ENCODE results near the gene TENM4. TPM values are rescaled to one million over a fixed set of nuclear protein-coding genes. Genes with fewer than 3 reads are reported as not detected.

Gene TENM4
- polyA plus RNA-seq, 2 of the 4 experiments (the other 2 are of a cell fraction) = 0.06 to 0.31 TPM

DNA sequence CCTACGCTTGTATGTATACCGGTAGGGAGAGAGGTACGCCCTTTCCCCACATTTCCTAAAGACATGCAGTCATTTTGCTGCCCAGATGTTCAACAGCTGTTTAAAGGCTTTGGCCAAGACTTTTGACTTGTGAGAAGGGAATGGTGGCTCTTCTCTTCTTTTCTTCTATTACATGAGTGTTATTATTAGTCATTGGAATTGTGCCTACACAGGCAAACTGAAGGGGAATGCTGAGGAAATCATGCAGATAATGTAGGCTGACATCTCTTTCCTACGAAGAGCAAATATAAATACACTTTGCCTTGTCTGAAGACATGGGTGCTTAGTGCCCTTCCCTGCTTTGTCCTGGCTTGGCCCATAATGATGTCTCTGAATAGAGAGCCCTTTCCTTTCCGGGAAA is 671.9 kb downstream of the TENM4 start:
- H3K27ac ChIP-seq = no peak overlapping the region
- WGBS (ENCODE audit: missing lambda C conversion rate) = 47% methylated on average over 5 of the region's 5 CpGs
- H3K4me3 ChIP-seq = no peak overlapping the region
- ATAC-seq (no peak), FAIRE-seq (no peak), DNase-seq (ENCODE audit: low read depth in 1 of 2, low spot score in 1 of 2) (no peak)
- H3K4me2 ChIP-seq = no peak overlapping the region
- ChIA-PET CTCF (no interaction called here), POLR2A (no interaction called here)
- no peaks in the 10 kb centered on the region for H3K9me3 ChIP-seq
- H3K4me1 ChIP-seq = no peaks in the 10 kb centered on the region
- TF ChIP-seq ZC3H11A (IDR thresholded peaks at IDR 0.05) = no peak
- no peak for TF ChIP-seq CEBPB (IDR thresholded peaks at IDR 0.05)
- no peak for TF ChIP-seq HDAC2 (IDR thresholded peaks at IDR 0.05)
- TF ChIP-seq ZNF302 (CRISPR knock-in tag; IDR thresholded peaks at IDR 0.05) = no peak
- TF ChIP-seq FOSL2 (IDR thresholded peaks at IDR 0.05) = no peak
- TF ChIP-seq FOSL2 (CRISPR knock-in tag; IDR thresholded peaks at IDR 0.05) = no peak
- TF ChIP-seq GATA3 (IDR thresholded peaks at IDR 0.05; ENCODE audit: borderline replicate concordance) = no peak
- TF ChIP-seq RAD21 (conservative IDR thresholded peaks at IDR 0.05 in 1 of 2, IDR thresholded peaks at IDR 0.05 in 1 of 2) = no peak
- TF ChIP-seq RNF2 (IDR thresholded peaks at IDR 0.05; ENCODE audit: borderline replicate concordance, low read depth) = no peak
- no peak for TF ChIP-seq BHLHE40 (IDR thresholded peaks at IDR 0.05; ENCODE audit: low read depth, low read length)
- TF ChIP-seq ZSCAN20 (CRISPR knock-in tag; IDR thresholded peaks at IDR 0.05) = no peak
- no peak for TF ChIP-seq ATOH8 (CRISPR knock-in tag; IDR thresholded peaks at IDR 0.05; ENCODE audit: low read depth)
- no peak for TF ChIP-seq HEYL (CRISPR knock-in tag; IDR thresholded peaks at IDR 0.05)
- no peak for TF ChIP-seq NPAS2 (CRISPR knock-in tag; IDR thresholded peaks at IDR 0.05; ENCODE audit: borderline replicate concordance)
- no peak for TF ChIP-seq MAZ (IDR thresholded peaks at IDR 0.05; ENCODE audit: borderline replicate concordance, low read depth, low read length)
- TF ChIP-seq MYC (IDR thresholded peaks at IDR 0.05; ENCODE audit: borderline replicate concordance, low read length) = no peak

- Histone ChIP-seq H3K9me3 (no peaks in the 10 kb centered on the region), H3K4me3 (no peak overlapping the region), H3K27ac (no peak overlapping the region), H3K4me1 (no peaks in the 10 kb centered on the region), H3K4me2 (no peak overlapping the region)
- DNase-seq (ENCODE audit: low read depth in 1 of 2, low spot score in 1 of 2) (no peak), FAIRE-seq (no peak), ATAC-seq (no peak)
- WGBS (ENCODE audit: missing lambda C conversion rate) = 32% methylated on average over 3 of the region's 3 CpGs
- POLR2A ChIA-PET = no interaction called here
- CTCF ChIA-PET = no interaction called here
- TF ChIP-seq, protein P1, sequence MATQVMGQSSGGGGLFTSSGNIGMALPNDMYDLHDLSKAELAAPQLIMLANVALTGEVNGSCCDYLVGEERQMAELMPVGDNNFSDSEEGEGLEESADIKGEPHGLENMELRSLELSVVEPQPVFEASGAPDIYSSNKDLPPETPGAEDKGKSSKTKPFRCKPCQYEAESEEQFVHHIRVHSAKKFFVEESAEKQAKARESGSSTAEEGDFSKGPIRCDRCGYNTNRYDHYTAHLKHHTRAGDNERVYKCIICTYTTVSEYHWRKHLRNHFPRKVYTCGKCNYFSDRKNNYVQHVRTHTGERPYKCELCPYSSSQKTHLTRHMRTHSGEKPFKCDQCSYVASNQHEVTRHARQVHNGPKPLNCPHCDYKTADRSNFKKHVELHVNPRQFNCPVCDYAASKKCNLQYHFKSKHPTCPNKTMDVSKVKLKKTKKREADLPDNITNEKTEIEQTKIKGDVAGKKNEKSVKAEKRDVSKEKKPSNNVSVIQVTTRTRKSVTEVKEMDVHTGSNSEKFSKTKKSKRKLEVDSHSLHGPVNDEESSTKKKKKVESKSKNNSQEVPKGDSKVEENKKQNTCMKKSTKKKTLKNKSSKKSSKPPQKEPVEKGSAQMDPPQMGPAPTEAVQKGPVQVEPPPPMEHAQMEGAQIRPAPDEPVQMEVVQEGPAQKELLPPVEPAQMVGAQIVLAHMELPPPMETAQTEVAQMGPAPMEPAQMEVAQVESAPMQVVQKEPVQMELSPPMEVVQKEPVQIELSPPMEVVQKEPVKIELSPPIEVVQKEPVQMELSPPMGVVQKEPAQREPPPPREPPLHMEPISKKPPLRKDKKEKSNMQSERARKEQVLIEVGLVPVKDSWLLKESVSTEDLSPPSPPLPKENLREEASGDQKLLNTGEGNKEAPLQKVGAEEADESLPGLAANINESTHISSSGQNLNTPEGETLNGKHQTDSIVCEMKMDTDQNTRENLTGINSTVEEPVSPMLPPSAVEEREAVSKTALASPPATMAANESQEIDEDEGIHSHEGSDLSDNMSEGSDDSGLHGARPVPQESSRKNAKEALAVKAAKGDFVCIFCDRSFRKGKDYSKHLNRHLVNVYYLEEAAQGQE (IDR thresholded peaks at IDR 0.05) = peak; percentile 63; the same call in 1 of the 2 replicates
- TF ChIP-seq SREBF2 (IDR thresholded peaks at IDR 0.05) = no peak
- no peak for TF ChIP-seq HDAC2 (IDR thresholded peaks at IDR 0.05)
- TF ChIP-seq MAZ (IDR thresholded peaks at IDR 0.05; ENCODE audit: borderline replicate concordance, low read depth, low read length) = no peak
These were observed 672.5 kb downstream of the TENM4 start for GRCh38 chr11:78768345-78768744.

GRCh38 chr11:78767027-78767932 is 673.5 kb downstream of the TENM4 start:
- ChIA-PET CTCF (interaction anchor here (0.8 kb wide), 1 partner anchor 709 kb away, joined by 3 read pairs; no protein-coding TSS in a partner anchor), POLR2A (no interaction called here)
- H3K27ac ChIP-seq = no peak overlapping the region
- H3K4me3 ChIP-seq = no peak overlapping the region
- DNase-seq (ENCODE audit: low read depth in 1 of 2, low spot score in 1 of 2) = no peak
- no peak for ATAC-seq
- H3K4me2 ChIP-seq = no peak overlapping the region
- no peaks in the 10 kb centered on the region for H3K4me1 ChIP-seq
- FAIRE-seq = no peak
- 68% methylated on average over 8 of the region's 8 CpGs for WGBS (ENCODE audit: missing lambda C conversion rate)
- no peaks in the 10 kb centered on the region for H3K9me3 ChIP-seq
- no peak for TF ChIP-seq MAFK (IDR thresholded peaks at IDR 0.05; ENCODE audit: partially characterized antibody)
- TF ChIP-seq CTCF (IDR thresholded peaks at IDR 0.05) = no peak
- TF ChIP-seq JUNB (IDR thresholded peaks at IDR 0.05) = no peak
- TF ChIP-seq ZSCAN20 (CRISPR knock-in tag; IDR thresholded peaks at IDR 0.05) = no peak
- TF ChIP-seq, protein P2, sequence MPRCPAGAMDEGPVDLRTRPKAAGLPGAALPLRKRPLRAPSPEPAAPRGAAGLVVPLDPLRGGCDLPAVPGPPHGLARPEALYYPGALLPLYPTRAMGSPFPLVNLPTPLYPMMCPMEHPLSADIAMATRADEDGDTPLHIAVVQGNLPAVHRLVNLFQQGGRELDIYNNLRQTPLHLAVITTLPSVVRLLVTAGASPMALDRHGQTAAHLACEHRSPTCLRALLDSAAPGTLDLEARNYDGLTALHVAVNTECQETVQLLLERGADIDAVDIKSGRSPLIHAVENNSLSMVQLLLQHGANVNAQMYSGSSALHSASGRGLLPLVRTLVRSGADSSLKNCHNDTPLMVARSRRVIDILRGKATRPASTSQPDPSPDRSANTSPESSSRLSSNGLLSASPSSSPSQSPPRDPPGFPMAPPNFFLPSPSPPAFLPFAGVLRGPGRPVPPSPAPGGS (IDR thresholded peaks at IDR 0.05) = no peak
- no peak for TF ChIP-seq TFCP2L1 (CRISPR knock-in tag; IDR thresholded peaks at IDR 0.05)
- TF ChIP-seq CBX2 (IDR thresholded peaks at IDR 0.05; ENCODE audit: borderline replicate concordance, low read depth) = no peak
